Astrocyte (in vitro differentiated cells and primary cell): ENCODE measurements around the gene OCEL1. TPM values are rescaled to one million over a fixed set of nuclear protein-coding genes. Genes with fewer than 3 reads are reported as not detected.

Experiments used
- DNase-seq: peaks from one replicate; pipeline ENCODE4 v3.0.0-alpha.2; 2010; ENCODE audit warnings: low read depth
- FAIRE-seq: peaks from 2 replicates; lab custom pipeline; 2011; peaks lifted over from hg19 to GRCh38; lab: Jason Lieb, UNC
- H2AFZ ChIP-seq: 2 replicates; pipeline ENCODE4 v1.6.0; 2012; ENCODE audit warnings: low read depth, low read length, inconsistent platforms
- H3K27ac ChIP-seq: 2 replicates; pipeline ENCODE4 v1.5.1; 2011; ENCODE audit warnings: low read depth, low read length, inconsistent platforms
- H3K27me3 ChIP-seq: 2 replicates; pipeline ENCODE4 v1.6.0; 2011; ENCODE audit warnings: low read length, inconsistent platforms; ENCODE audit not compliant: insufficient read depth
- H3K36me3 ChIP-seq: 2 replicates; pipeline ENCODE4 v1.5.1; 2011; ENCODE audit warnings: low read length, inconsistent platforms; ENCODE audit not compliant: insufficient read depth
- H3K4me1 ChIP-seq: 2 replicates; pipeline ENCODE4 v1.5.1; 2011; ENCODE audit warnings: low read length, inconsistent platforms; ENCODE audit not compliant: insufficient read depth
- H3K4me2 ChIP-seq: 2 replicates; pipeline ENCODE4 v1.6.0; 2012; ENCODE audit warnings: low read length, inconsistent platforms
- H3K4me3 ChIP-seq: 2 replicates; pipeline ENCODE4 v1.5.1; 2011; ENCODE audit warnings: low read depth, mild to moderate bottlenecking, low read length, inconsistent platforms; ENCODE audit not compliant: insufficient read depth
- H3K79me2 ChIP-seq: 2 replicates; pipeline ENCODE4 v1.6.0; 2012; ENCODE audit warnings: mild to moderate bottlenecking, low read length, inconsistent platforms; ENCODE audit not compliant: insufficient read depth
- H3K9ac ChIP-seq: 2 replicates; pipeline ENCODE4 v1.6.0; 2012; ENCODE audit warnings: mild to moderate bottlenecking, low read length, inconsistent platforms
- H3K9me3 ChIP-seq: 2 replicates; pipeline ENCODE4 v1.5.1; 2012; ENCODE audit warnings: low read depth, mild to moderate bottlenecking, low read length, inconsistent platforms; ENCODE audit not compliant: insufficient read depth
- H4K20me1 ChIP-seq: 2 replicates; pipeline ENCODE4 v1.6.0; 2012; ENCODE audit warnings: low read length, inconsistent platforms; ENCODE audit not compliant: insufficient read depth
- H3K27ac Mint-ChIP-seq: one replicate; pipeline ENCODE4 v1.8.0; 2021; ENCODE audit warnings: mild to moderate bottlenecking, mixed read lengths; ENCODE audit not compliant: unreplicated experiment
- H3K27me3 Mint-ChIP-seq: one replicate; pipeline ENCODE4 v1.8.0; 2021; ENCODE audit warnings: low read depth, mixed read lengths; ENCODE audit not compliant: unreplicated experiment
- H3K36me3 Mint-ChIP-seq: one replicate; pipeline ENCODE4 v1.8.0; 2021; ENCODE audit warnings: low read depth, mixed read lengths; ENCODE audit not compliant: unreplicated experiment
- H3K4me1 Mint-ChIP-seq: one replicate; pipeline ENCODE4 v1.8.0; 2021; ENCODE audit warnings: low read depth, mixed read lengths; ENCODE audit not compliant: unreplicated experiment
- H3K4me3 Mint-ChIP-seq: one replicate; pipeline ENCODE4 v1.8.0; 2021; ENCODE audit warnings: mild to moderate bottlenecking, moderate library complexity, mixed read lengths; ENCODE audit not compliant: unreplicated experiment
- H3K9me3 Mint-ChIP-seq: one replicate; pipeline ENCODE4 v1.8.0; 2021; ENCODE audit warnings: mild to moderate bottlenecking, mixed read lengths; ENCODE audit not compliant: unreplicated experiment
- CTCF ChIP-seq: IDR thresholded peaks from 2 replicates; pipeline ENCODE4 v1.5.1; 2011; ENCODE audit warnings: low read depth, mild to moderate bottlenecking, inconsistent platforms, low read length, moderate library complexity; ENCODE audit not compliant: insufficient read depth
- EZH2 ChIP-seq: IDR thresholded peaks from 2 replicates; pipeline ENCODE4 v1.6.1; 2012; ENCODE audit warnings: mild to moderate bottlenecking, low read length, inconsistent platforms; ENCODE audit not compliant: insufficient read depth
- total RNA-seq: library from RNA; stranded (reverse); gene quantifications from 2 replicates; pipeline ENCODE4 v1.2.1, GENCODE V29; 2021

Gene OCEL1
- total RNA-seq, 1 donor from 2014 or later, result 12.3 TPM

GRCh38 chr19:17180997-17181702 is 44.9 kb upstream of the OCEL1 start:
- Histone ChIP-seq H2AFZ (no peak overlapping the region), H3K27me3 (no peaks in the 10 kb centered on the region), H4K20me1 (peaks cover 4% of the 10 kb centered on the region), H3K4me3 (no peak overlapping the region), H3K27ac (no peak overlapping the region), H3K9ac (no peak overlapping the region), H3K36me3 (peaks cover 27% of the 10 kb centered on the region), H3K9me3 (no peaks in the 10 kb centered on the region), H3K4me2 (no peak overlapping the region), H3K79me2 (no peaks in the 10 kb centered on the region), H3K4me1 (no peaks in the 10 kb centered on the region)
- no peak for DNase-seq
- no peaks in the 10 kb centered on the region for H3K4me1 Mint-ChIP-seq
- TF ChIP-seq EZH2, result no peak
- TF ChIP-seq CTCF, result no peak
- peaks cover 15% of the 10 kb centered on the region for H3K36me3 Mint-ChIP-seq
- no peak for FAIRE-seq
- no peak overlapping the region for H3K4me3 Mint-ChIP-seq
- no peaks in the 10 kb centered on the region for H3K27me3 Mint-ChIP-seq
- H3K27ac Mint-ChIP-seq, result peak overlapping the region; percentile 75
- H3K9me3 Mint-ChIP-seq, result no peaks in the 10 kb centered on the region

- H3K27me3 Mint-ChIP-seq, result no peaks in the 10 kb centered on the region
- peaks cover 10% of the 10 kb centered on the region for H3K36me3 Mint-ChIP-seq
- Histone ChIP-seq H3K79me2 (no peaks in the 10 kb centered on the region), H3K27ac (no peak overlapping the region), H2AFZ (no peak overlapping the region), H3K4me1 (no peaks in the 10 kb centered on the region), H3K4me2 (no peak overlapping the region), H3K9ac (no peak overlapping the region), H3K9me3 (no peaks in the 10 kb centered on the region), H3K27me3 (no peaks in the 10 kb centered on the region), H4K20me1 (no peaks in the 10 kb centered on the region), H3K36me3 (peaks cover 22% of the 10 kb centered on the region), H3K4me3 (no peak overlapping the region)
- TF ChIP-seq EZH2 (no peak), CTCF (no peak)
- no peak overlapping the region for H3K27ac Mint-ChIP-seq
- DNase-seq, result no peak
- no peaks in the 10 kb centered on the region for H3K9me3 Mint-ChIP-seq
- no peak overlapping the region for H3K4me3 Mint-ChIP-seq
- no peaks in the 10 kb centered on the region for H3K4me1 Mint-ChIP-seq
- no peak for FAIRE-seq
Measured at GRCh38 chr19:17183271-17183761, 42.7 kb upstream of the OCEL1 start.

- H3K9ac ChIP-seq, result no peak overlapping the region
- no peak for TF ChIP-seq EZH2
- TF ChIP-seq CTCF, result no peak
Measured at GRCh38 chr19:17183858-17184321, 42.1 kb upstream of the OCEL1 start.

More at GRCh38 chr19:17183858-17184321, 42.1 kb upstream of the OCEL1 start:
- Histone ChIP-seq H2AFZ (no peak overlapping the region), H4K20me1 (no peaks in the 10 kb centered on the region), H3K4me1 (no peaks in the 10 kb centered on the region), H3K36me3 (peaks cover 22% of the 10 kb centered on the region), H3K27ac (no peak overlapping the region), H3K9me3 (no peaks in the 10 kb centered on the region), H3K79me2 (no peaks in the 10 kb centered on the region), H3K27me3 (no peaks in the 10 kb centered on the region), H3K4me3 (no peak overlapping the region), H3K4me2 (no peak overlapping the region)
- Mint-ChIP-seq H3K36me3 (peaks cover 10% of the 10 kb centered on the region), H3K9me3 (no peaks in the 10 kb centered on the region), H3K4me1 (no peaks in the 10 kb centered on the region), H3K27me3 (no peaks in the 10 kb centered on the region), H3K4me3 (no peak overlapping the region), H3K27ac (no peak overlapping the region)
- no peak for FAIRE-seq
- no peak for DNase-seq
